ENCODE data around the gene LRRC8C. TPM values are rescaled to one million over a fixed set of nuclear protein-coding genes. Genes with fewer than 3 reads are reported as not detected.

LRRC8C gene
- total and polyA plus RNA-seq, 10 of the 15 experiments (the other 5 are each of a cell fraction or from before 2014, with no cell fraction given), result 2.3 to 16.3 (median 10.8) TPM

GRCh38 chr1:89640440-89640839, 7.5 kb downstream of the LRRC8C start (continued):
- TF ChIP-seq ELK1 (IDR thresholded peaks at IDR 0.05; ENCODE audit: low read depth, low read length) (no peak), MTA3 (IDR thresholded peaks at IDR 0.05; ENCODE audit: borderline replicate concordance, low read length) (no peak), HDAC6 (IDR thresholded peaks at IDR 0.05; ENCODE audit: unreplicated experiment) (no peak), FOS (IDR thresholded peaks at IDR 0.05; ENCODE audit: borderline replicate concordance, extremely low read depth, insufficient read length) (no peak), SPI1 (IDR thresholded peaks at IDR 0.05; ENCODE audit: borderline replicate concordance, insufficient read depth, low read depth, low read length) (no peak), ZNF207 (IDR thresholded peaks at IDR 0.05; ENCODE audit: borderline replicate concordance) (no peak), ZNF687 (IDR thresholded peaks at IDR 0.05) (no peak)
